Body of pancreas (tissue), 4 donors: ENCODE results near the gene FLCN. TPM values are rescaled to one million over a fixed set of nuclear protein-coding genes. Genes with fewer than 3 reads are reported as not detected.
A peak's percentile ranks its signal among the peaks of the same experiment; 100 is the strongest.

Source experiments
- ATAC-seq: fragments of 150-250 bp; one replicate; pipeline ENCODE4 v1.9.1; 2016
- DNase-seq, 4 donors: peaks; one replicate each; pipeline ENCODE4 v3.0.0-alpha.2; 2019
- H3K27ac ChIP-seq, 4 donors: fragments of 200-600 bp; sonication (generic); 1 replicate in 3 of 4; 2 replicates in 1 of 4; pipeline versions ENCODE4 v1.5.1 to v1.6.1; 2016 to 2019; ENCODE audit warnings: mild to moderate bottlenecking in 1 of 4, mixed read lengths in 1 of 4, moderate library complexity in 1 of 4
- H3K27me3 ChIP-seq, 2 donors: fragments of 200-600 bp; sonication (generic); one replicate each; pipeline ENCODE4 v1.6.0; 2016; ENCODE audit warnings: mild to moderate bottlenecking in 1 of 2
- H3K36me3 ChIP-seq, 2 donors: fragments of 200-600 bp; sonication (generic); replicated peaks in 1 of 2; 2 replicates each; pipeline ENCODE4 v1.5.1; 2016; ENCODE audit warnings: low read depth in 2 of 2; ENCODE audit not compliant: insufficient read depth in 1 of 2
- H3K4me1 ChIP-seq: fragments of 200-600 bp; sonication (generic); one replicate; pipeline ENCODE4 v1.6.0; 2016
- H3K4me3 ChIP-seq, 2 donors: fragments of 200-600 bp; sonication (generic); 1 replicate in 1 of 2; 2 replicates in 1 of 2; pipeline ENCODE4 v1.5.1; 2016 to 2019
- H3K9me3 ChIP-seq, 3 donors: fragments of 200-600 bp; sonication (generic); 1 replicate in 2 of 3; 2 replicates in 1 of 3; pipeline ENCODE4 v1.5.1; 2016
- POLR2A ChIP-seq, 3 donors: fragments of 450-650 bp; IDR thresholded peaks; one replicate each; pipeline ENCODE4 v1.6.1; 2016; ENCODE audit warnings: antibody characterized with exemption in 3 of 3, mild to moderate bottlenecking in 2 of 3
- WGBS, 2 donors: methylation state at CpG; one replicate each; pipeline ENCODE4 v1.1.5; 2017; 5-methylcytosine and 5-hydroxymethylcytosine counted together
- intact Hi-C: fragments of 100-400 bp; cut with DNase I; formaldehyde crosslinking; loops from one replicate; pipeline ENCODE4 v1.15.1; 2023
- total RNA-seq, 2 donors: library from RNA; depleted of rRNA; stranded (reverse); fragments of >200 nt; gene quantifications; one replicate each; pipeline ENCODE4 v1.1.0, GENCODE V29; 2016
- TF ChIP-seq, protein P1 (sequence below), 7 experiments: fragments of 450-650 bp in 4 of 7; fragments of 200-600 bp in 3 of 7; sonication (generic) in 3 of 7; IDR thresholded peaks; one replicate each; pipeline ENCODE4 v1.5.1; 2016 to 2019; ENCODE audit warnings: antibody characterized with exemption in 7 of 7

FLCN gene
- total RNA-seq, 2 donors from 2014 or later, result 35.8 to 64.3 TPM

DNA sequence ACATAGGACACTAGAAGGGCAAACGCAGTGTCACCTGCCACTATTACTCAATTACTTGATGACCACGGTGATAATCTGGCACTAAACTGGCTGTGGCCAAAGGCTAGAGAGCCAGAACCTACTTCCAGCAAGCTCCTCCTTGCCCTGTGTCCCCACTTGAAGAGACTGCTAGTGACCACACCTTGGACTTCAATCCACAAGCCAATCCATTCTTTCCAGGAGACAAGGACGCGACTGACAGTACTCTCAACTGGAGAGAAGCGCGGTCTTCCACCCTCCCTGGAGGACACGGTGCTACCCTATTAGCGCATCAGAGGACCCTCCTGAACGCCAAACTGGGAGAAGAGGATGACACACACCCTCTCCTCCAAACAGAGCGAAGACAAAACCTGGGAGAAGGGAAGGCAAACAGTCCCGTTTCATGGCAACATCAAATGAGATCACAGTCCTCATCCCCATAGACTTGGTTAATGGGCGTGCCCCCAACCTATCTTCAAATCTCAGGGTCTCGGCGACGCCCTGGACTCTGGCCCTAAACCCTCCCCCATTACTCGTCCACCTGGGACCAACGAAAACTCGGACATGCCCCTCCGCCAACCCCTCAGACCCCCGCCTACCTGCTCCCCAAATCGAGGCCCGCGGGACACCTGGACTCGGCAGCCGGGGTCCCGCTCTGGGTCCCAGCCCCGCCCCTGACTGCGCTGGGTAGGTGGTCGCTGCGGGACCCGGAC lies 508 bp downstream of the FLCN start:
- H3K27me3 ChIP-seq, result no peaks in the 10 kb centered on the region
- peak overlapping the region; percentile 91 to 99 (median 97) for H3K27ac ChIP-seq
- peak overlapping the region; percentile 98 to 100 for H3K4me3 ChIP-seq
- ATAC-seq (peak; percentile 5), DNase-seq (peak in 1 of 4 donors; percentile 21)
- H3K36me3 ChIP-seq, result peaks cover 0 to 4% of the 10 kb centered on the region in 2 donors
- intact Hi-C loops, result no loop called here
- TF ChIP-seq POLR2A (IDR thresholded peaks at IDR 0.05), result no peak
- TF ChIP-seq, protein P1, sequence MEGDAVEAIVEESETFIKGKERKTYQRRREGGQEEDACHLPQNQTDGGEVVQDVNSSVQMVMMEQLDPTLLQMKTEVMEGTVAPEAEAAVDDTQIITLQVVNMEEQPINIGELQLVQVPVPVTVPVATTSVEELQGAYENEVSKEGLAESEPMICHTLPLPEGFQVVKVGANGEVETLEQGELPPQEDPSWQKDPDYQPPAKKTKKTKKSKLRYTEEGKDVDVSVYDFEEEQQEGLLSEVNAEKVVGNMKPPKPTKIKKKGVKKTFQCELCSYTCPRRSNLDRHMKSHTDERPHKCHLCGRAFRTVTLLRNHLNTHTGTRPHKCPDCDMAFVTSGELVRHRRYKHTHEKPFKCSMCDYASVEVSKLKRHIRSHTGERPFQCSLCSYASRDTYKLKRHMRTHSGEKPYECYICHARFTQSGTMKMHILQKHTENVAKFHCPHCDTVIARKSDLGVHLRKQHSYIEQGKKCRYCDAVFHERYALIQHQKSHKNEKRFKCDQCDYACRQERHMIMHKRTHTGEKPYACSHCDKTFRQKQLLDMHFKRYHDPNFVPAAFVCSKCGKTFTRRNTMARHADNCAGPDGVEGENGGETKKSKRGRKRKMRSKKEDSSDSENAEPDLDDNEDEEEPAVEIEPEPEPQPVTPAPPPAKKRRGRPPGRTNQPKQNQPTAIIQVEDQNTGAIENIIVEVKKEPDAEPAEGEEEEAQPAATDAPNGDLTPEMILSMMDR (IDR thresholded peaks at IDR 0.05), result no peak
- 0 to 1% methylated on average over 10 to 31 of the region's 31 CpGs for WGBS, 2 donors
- H3K9me3 ChIP-seq, result no peaks in the 10 kb centered on the region
- peaks cover 26% of the 10 kb centered on the region for H3K4me1 ChIP-seq

DNA sequence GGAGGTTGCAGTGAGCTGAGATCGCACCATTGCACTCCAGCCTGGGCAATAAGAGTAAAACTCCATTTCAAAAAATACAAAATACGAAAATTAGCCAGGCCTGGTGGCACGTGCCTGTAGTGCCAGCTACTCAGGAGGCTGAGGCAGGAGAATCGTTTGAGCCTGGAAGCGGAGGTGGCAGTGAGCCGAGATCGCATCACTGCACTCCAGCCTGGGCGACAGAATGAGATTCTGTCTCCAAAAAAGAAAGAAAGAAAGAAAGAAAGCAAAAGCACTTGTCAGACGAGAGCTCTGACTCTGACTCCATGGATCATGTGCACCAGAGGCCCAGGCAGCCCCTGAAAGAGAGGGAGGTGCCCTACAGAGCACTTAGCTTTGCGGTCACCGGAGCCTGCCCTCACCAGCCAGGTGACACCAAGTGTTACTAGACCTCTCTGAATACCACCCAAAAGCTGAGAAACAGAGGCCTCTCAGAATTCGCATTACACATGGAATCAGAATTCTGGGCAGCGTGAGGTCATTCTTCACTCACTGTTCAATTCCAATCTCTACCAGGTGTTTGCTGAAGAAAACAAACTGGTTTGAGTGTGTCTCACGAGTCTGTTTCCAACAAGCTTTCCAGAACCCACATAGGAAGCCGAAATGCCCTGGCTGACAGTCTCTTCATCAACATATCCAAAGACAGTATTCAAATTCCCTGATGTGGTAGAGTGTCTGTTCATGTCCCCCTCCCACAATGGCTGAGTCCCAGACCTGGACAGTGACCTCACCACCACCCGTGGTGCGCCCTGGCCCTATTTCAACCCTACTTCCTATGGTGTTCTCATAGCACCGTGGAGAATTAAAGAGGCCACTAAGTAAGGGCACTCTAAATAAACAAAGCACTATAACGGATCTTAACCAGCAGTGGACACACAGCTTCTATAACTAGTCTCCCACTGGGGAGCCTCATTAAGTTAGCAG lies 1.5 kb downstream of the FLCN start:
- peak; percentile 13 for ATAC-seq

DNA sequence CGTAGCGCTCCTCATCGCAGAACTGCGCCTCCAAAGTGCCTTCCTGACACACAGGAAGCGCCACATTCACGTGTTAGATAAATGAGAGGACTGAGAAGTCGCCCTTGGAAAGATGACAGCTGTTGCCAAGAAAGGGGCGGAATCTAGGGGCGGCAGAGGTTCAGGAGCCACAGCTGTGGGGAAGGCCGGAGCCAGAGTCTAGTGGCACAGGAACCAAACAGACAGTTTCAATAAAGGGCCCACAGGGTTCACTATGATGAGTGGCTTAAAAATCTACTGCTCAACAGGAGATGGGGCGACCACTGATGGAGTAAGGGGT lies 4.7 kb downstream of the FLCN start:
- no peak overlapping the region for H3K4me3 ChIP-seq
- H3K27me3 ChIP-seq, result no peaks in the 10 kb centered on the region
- TF ChIP-seq, protein P1 (IDR thresholded peaks at IDR 0.05), result no peak
- TF ChIP-seq POLR2A (IDR thresholded peaks at IDR 0.05), result no peak
- intact Hi-C loops, result no loop called here
- H3K36me3 ChIP-seq, result peaks cover 0 to 8% of the 10 kb centered on the region in 2 donors
- peaks cover 26% of the 10 kb centered on the region for H3K4me1 ChIP-seq
- no peak overlapping the region for H3K27ac ChIP-seq
- 75 to 85% methylated on average over 7 to 11 of the region's 11 CpGs for WGBS, 2 donors
- DNase-seq (no peak), ATAC-seq (no peak)
- H3K9me3 ChIP-seq, result no peaks in the 10 kb centered on the region

More for the DNA sequence above, 1.5 kb downstream of the FLCN start:
- H3K9me3 ChIP-seq, result no peaks in the 10 kb centered on the region
- intact Hi-C loops, result no loop called here
- peak overlapping the region in 1 of 2 donors; percentile 98 for H3K4me3 ChIP-seq
- peak in 1 of 3 donors; percentile 27 for TF ChIP-seq POLR2A (IDR thresholded peaks at IDR 0.05)
- TF ChIP-seq, protein P1 (IDR thresholded peaks at IDR 0.05), result no peak
- peaks cover 0 to 4% of the 10 kb centered on the region in 2 donors for H3K36me3 ChIP-seq
- peaks cover 26% of the 10 kb centered on the region for H3K4me1 ChIP-seq
- peak overlapping the region in 3 of 4 donors; percentile 91 to 99 (median 97) for H3K27ac ChIP-seq
- peak in 3 of 4 donors; percentile 39 to 53 (median 40) for DNase-seq
- WGBS, 2 donors, result 44 to 49% methylated on average over 19 of the region's 19 CpGs
- no peaks in the 10 kb centered on the region for H3K27me3 ChIP-seq

DNA sequence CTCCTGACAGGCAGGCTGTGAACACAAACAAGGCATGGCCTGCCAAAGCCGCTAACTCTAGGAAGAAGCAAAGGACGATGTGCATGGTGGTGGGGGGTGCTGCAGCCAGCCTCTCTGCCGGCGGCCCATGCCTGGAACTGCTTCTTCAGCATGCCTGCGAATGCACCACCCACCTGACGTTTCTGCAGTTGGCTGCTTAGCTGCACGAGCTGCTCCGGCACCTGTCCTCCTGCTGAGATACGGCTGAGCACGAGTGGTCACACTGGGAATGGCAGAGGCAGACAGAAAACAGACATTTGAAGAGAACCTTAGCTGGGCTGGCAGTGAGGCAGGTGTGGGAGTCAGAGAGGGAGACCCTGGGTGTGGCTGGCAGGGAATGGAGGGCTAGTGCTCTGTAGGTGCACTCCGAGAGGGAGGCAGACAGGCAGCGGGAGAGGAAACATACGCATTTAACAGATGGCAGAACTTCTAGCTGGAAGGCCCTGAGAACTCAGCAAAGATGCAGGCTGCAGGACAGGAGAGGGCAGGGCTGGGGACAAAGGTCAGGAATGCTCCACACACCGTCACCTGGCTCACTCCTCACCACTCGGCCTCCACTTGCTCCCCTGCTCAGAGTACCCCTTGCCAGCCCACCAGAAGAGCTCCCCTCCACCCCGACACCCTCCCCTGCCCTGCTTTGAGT lies 5.2 kb downstream of the FLCN start:
- peaks cover 0 to 11% of the 10 kb centered on the region in 2 donors for H3K36me3 ChIP-seq
- H3K27ac ChIP-seq, result no peak overlapping the region
- intact Hi-C loops, result no loop called here
- ATAC-seq, result no peak
- H3K4me1 ChIP-seq, result peaks cover 26% of the 10 kb centered on the region
- H3K27me3 ChIP-seq, result no peaks in the 10 kb centered on the region
- no peaks in the 10 kb centered on the region for H3K9me3 ChIP-seq
- DNase-seq, result no peak
- WGBS, 2 donors, result 77 to 79% methylated on average over 15 to 16 of the region's 16 CpGs
- no peak overlapping the region for H3K4me3 ChIP-seq
- no peak for TF ChIP-seq POLR2A (IDR thresholded peaks at IDR 0.05)
- TF ChIP-seq, protein P1 (IDR thresholded peaks at IDR 0.05), result no peak
